Stimulated activated CD8-positive, alpha-beta memory T cell treated with anti-CD3 and anti-CD28 coated beads, Interleukin-4, amount 100 ng/mL, for 48 hours (primary cell): Measurements from ENCODE around the gene TXNRD3.

Experiments used
- DNase-seq: peaks from one replicate; pipeline ENCODE4 v3.0.0-alpha.2; 2020

Gene TXNRD3

DNA sequence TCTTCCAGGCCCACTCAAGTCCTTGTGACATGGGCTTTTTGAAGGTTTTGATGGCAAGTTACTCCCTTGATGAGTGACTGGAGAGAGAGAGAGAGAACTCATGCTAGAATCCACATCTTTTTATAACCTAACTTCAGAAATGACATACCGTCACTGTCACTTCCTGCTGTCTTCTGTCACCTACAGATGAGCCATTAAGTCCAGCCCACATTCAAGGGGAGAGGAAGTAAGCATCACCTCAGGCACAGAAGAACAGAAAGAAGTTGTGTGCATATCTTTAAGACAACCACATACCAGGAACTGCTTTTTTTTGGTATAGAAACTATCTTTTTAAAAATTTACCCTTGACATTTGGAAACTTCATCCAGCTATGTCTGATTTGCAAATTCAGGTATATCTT lies 16.6 kb upstream of the TXNRD3 start:
- no peak for DNase-seq

DNA sequence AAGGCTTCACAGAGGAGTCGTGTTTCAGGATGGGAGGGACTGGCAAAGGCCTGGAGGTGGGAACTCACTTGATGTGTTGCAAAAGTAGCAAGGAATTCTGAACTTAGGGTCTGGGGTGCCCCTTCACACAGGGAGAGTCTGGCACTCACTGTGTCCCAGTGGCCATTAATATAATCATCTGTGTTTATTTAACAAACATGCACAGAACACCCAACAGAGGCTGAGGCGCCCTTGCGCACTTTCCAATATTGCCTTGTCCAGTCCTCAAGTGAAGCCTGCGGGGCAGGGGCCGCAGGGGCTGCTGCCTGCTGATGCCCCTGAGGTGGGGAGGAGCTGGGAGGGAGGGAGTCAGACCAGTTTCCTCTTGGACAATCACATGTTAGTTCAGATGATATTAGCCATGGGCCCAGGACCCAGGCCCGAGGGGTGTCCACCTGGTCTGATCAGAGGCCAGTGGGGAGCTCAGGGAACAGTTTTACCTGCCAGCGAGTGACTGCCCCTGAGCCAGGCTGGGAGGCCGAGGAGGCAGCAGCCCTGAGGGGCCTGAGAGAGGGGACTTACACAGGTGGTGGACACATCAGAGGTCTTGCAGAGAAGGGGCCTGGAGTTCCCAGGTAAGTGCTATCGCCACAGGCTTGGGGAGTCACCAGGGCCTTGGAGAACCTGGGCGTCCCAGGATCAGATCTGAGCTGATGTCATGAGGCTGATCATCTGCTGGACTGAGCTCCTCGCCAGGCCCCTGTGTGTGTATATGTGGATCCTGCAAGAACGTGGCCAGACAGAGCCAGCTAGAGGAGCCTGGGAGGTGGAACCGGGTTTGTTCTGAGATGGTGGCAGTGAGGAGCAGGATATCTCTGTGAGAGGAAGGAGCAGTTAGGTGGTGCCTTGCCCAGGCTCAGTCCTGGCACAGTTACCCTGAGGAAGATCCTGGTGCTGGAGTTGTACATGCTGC lies 13.8 kb upstream of the TXNRD3 start:
- DNase-seq = no peak

DNA sequence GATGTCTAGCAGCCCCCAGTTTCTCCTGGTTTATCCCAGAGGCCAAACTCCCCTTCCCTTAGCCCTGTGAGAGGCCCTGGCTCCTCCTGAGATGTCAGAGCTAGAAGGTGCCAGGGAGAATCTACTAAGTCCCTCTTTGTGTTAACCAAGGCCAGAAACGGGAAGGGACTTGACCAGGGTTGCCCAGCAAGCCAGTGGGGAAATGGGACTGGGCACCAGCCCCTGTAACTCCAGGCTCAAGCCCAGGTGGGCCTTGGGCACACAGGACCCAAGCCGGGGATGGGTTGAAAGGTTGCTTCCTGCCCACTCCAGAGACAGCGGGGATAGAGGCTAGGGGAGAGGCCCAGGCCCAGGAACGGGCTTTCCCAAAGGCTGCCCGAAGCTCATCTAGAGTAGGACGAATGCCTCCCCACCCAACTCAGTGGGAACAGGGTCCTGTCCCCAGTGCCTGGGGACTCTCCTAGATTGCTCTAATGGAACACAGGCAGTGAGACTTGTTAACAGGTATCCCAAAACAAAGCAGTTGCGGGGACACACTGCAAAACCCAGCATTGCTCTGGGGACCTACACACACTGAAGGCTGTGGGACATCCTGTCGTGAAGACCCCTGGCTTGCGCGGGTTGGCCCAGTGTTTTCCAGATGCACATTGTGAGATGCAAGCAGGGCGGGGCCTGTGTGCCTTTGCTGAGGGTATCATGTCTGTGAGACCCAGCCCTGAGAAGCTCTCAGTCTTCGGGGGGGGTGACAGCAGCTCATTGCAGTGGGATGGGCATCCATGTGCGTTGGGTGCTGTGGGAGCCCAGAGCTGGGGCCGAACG lies 12.9 kb upstream of the TXNRD3 start:
- DNase-seq = no peak

DNA sequence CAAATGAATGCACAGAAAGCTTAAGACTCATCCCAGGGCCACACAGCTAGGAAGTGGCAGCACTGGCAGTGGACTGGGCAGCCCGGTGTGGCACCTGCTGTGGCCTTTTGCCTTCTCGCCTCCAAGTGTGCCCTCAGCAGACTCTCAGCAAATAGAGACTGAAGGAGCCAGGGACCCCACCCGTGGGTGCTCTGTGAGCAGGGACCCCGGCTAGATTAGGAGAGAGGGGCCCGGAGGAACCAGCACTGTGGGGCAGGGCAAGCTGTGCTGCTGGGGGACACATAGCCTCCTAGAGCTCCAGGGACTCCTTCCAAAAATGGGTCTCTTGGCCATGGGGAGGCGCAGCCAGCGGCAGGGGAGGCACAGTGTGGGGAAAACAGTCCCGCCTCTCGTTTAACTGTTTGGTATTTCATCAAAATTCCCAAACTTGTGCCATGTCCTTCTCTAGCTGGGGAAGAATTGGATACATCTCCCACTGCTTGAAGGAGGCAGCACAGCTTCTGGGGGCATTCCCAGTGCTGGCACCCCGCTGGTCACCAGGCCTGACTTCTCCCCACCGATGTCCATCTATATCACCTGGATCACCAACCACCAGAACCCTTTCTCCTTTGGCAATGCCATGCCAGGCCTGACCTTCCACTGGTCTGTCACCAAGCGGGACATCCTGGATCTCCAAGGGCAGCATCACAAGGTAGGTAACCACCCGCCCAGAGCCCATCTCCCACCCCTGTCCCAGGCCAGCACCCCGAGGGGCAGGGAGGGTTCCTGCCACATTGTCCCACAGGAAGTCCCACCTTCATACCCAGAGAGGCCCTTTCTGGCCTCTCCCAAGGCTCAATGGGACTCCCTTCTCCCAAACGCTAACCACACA lies 12.0 kb upstream of the TXNRD3 start:
- no peak for DNase-seq

DNA sequence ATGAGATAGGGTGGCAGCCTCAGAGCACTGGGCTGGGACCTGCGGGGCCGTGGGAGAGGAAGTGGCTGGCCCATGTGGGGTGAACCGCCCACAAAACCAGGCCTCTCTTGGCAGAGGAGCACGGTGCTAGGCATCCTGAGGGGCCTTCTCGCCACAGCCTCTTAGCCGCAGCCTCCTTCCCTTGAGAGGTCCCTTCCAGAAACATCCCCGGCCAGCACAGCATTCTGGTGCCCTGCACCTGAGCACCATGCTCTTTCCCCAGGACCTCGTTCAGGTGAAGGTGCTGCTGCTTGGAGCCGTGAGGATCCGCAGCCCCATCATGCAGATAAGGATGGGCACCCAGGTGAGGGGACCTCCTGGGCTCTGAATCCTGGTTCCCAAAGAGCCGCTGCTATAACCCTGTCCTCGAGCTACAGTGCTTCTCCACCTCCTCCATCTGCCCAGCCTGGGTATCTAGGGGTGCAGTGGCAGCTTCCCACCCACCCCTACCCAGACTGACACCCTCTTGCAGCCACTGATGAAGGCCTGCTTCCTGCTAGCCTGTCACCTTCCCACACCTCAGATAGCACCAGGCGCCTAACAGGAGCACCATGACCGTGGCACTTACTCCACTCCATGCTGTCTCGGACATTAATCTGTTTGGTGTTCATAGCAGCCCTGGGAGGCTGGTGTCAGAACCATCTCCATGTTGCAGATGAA lies 11.2 kb upstream of the TXNRD3 start:
- no peak for DNase-seq

DNA sequence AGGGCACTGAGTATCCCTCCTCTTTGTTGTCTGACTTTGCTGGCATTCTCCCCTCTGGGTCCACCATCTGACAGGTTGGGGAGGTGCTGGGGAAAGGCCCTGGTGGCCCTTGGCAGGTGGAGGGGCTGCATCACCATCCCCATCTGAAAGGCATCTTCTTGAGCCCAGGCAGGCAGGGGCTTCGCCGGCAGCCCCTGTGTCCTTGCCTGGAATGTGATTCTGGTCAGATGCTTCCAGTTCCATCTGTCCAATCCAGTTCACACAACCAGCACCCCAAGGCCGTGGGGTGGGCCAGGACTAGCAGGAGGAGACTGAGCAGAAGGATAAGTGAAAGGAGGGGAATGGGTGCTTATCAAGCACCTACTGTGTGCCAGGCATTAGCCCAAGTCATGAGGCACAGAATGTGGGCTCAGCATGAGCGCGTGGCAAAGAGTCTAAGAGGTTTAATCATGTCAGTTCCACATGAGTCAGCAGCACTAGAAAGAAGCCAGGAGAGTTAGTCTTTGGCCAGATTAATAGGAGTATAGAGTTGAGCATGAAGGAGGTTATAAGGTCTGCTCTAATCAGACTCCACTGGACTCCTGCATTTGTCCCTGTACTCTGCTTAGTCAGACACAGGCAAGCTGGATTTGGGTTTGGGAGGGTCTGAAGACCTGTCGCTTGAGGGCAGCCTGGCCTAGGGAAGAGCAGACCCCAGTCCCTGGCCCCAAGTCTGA lies 10.5 kb upstream of the TXNRD3 start:
- DNase-seq = no peak

DNA sequence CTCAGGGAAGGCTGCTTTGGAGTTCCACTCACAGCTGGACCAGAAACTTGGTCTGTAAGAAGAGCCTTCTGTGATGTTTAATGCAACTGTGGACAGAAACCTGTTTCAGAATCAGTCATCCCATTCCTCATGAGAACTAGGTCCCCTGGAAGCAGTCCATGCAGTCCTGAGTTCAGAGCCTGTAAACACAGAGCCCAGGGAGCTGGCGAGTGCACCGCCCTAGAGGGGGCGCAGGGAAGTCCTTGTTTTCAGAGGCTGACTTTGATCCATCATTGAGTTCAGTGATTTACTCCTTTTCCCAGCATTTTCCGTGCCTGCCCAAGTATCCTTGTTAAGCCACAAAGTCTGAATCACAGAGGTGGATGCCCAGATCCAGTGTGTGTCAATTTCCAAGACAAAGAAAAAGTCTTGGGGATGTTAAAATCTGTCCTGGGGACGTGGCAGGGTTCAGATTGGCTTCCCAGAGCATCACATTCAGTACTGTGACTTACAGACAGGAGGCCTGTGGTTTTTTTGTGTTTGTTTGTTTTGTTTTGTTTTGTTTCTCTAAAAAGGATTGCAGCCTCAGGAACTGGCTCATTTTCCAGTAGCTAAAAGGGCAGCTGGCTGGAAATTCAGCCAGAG lies 9.8 kb upstream of the TXNRD3 start:
- DNase-seq = no peak

DNA sequence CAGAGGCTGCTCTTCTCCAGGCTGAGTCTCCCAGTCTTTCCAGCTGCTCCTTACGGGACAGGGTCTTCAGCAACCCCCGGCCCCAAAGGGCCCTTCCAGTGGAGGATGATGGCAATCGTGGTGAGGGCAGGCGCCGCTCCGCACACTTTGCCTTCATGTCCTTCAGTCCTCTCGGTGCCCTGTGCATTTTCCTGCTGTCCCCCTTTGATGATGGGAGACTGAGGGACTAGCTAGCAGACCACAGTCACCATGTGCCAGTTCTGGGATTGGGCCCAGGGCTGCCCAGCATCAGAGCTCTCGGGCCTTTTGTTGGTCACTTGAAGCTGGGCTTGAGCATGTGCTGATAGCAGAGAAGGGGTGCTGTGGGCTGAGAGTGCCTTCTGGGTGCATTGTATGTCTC lies 8.8 kb upstream of the TXNRD3 start:
- no peak for DNase-seq

DNA sequence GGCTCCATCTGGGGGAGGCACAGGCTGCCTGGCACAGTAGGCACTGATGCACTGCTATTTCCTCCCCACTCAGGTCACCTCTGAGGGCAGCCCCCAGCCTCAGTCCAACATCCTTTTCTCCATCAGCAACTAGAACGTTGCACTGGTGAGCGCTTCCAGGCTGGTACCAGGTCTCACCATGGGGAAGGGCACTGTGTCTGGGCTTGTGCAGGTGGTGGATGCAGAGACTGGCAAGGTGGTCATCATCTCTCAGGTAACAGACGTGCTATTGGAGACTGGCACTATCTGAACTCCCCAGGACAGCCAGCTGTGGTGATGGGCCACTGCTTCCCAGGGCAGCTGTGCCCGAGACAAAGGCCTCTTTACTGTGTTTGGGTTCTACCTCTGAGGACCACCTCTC lies 8.3 kb upstream of the TXNRD3 start:
- no peak for DNase-seq

DNA sequence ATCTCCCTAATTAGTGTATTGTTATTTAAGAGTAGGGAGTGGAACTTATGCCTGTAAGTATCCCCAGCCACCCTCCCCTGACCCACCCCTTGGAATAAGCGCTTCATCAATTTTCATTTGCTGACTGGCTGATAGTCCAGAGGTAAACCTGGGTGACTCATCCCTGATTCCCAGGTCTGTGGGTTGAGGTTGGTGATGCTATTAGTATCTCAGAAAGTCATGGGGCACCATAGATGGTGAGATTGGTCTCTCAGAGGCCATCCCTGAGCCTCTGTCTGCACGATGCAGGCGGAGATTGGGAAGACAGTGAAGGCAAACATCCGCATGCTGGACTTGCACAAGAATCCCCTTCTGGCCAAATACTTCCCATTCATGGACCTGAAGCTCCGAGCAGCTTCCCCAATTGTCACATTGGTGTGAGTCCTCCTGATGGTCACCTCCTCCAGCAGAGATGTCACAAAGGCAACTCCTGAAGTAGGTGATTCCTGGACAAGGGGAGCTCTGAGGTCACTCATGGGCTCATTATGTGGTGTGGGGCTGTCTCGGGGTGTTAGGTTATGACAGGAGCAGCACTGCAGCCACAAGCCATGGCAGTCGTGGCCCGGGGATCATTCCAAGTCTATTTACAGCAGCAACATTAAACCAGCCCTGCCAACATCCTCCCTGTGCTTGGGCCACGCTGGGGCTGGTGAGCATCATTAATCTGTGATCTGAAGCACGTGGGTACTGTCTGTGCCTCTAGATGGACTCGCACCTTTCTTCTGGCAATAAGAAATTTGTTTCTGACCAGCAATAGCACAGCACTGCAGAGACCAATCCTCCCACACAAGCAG lies 6.8 kb upstream of the TXNRD3 start:
- DNase-seq = no peak

DNA sequence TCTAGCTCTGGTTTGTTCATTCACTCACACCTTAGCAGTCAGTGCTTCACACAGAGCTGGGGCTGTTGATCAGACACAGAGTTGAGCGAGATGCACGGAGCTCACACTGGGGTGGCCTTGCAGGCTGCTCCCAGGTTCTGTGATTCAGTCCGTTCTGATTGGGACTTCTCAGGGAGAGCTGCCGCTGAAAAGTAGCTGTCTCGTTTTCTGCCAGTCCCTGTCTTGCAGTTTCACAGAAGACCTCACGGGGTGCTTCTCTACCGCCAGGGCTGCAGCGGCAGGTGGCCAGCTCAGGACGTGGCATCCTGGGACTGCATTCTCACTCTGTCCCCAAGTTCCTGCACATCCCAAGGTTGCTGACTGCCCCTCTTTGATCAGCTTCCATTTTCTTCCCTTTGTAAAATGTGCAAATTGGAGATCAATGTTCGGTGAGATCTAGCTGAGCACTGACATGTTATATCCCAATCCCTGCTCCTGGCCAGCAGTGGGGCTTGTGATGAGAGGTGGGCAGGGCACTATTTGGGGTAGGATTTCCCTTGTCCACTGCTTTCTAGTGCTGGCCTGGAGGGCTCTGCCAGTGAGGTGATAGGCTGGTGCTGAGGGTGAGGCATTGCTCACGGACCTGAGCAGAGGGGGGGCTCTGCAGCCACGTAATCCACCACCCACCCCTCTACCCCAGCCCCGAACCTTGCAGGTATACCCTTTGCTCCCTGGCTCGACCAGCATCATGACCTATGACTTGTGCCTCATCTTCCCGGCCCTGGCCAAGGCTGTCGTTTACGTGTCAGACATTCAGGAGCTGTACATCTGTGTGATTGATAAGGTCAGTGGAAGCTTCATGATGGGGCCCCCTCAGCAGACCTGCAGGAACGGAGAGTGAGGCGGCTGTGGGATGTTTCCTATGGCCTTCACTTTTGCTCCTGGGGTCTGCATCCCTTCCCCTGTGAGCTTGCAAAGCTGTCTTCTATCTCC lies 5.3 kb upstream of the TXNRD3 start:
- no peak for DNase-seq

DNA sequence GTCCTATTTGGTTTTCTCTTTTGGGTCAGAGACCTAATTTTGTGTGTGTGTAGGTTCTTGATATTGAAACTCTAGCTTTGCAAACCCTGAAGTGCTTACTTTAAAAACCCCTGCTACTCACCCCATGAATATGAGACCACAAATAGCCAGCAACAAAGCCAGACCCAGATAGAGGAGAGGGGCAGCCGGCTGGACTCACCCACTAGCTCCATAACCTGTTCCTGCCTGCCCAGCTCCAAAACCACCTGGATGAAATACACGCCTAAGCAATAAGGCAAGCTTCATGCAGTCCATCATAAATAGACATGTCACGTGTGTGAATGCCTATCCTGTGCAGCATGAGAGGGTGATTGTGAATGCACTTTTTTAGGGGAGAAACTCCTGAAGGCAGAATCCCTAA lies 3.7 kb upstream of the TXNRD3 start:
- DNase-seq = no peak

DNA sequence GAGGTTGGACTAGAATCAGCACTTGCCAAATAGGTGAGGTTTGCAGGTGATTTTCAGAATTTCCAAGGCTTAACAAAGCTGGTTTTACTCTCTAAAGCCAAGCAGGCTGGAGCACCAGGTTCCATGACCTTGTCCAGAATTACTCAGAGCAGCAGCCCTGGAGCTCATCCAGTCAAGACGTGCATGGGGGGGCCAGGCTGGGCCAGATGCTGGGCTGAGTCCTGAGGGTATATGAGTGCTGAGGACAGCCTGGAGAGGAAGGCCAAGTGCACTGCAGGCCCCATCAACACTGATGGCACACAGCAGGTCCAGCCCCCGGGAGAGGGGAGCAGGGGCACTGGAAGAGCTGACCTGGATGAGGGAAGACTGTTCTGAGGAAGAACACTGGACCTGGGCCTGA lies 3.0 kb upstream of the TXNRD3 start:
- no peak for DNase-seq

DNA sequence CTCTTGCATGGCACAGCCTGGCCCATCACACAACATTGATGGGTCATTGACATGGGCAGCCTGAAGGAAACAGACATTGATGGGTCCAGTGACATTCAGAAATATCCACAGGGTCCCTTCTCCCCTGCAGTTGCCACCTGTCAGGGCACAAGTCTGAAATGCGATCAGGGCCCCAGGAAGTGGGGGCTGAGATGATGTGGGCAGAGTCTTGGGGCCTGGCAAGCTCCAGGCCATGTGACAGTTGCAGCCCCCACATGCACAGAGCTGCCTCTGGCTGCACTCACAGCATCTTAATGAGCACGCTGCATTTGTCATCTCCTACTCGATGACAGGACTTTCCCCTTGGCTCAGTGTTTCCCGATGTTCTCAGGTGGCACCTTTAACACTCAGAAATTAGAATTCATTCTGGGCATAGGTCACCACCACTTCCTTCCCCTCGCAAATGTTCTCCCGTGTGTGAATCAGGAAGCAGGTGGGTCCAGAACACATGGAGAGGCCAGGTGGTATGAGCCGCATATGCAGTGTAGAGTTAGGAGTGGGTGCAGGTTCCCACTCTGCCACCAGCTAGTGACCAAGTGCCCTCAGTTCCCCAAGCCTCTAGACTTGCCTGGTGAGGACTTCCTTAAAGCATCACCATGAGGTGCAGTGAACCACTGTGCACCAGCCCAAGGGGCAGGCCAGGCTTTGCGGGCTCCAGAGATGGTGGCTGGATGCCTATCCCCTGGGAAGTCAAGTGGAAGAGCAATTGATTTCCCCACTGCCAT lies 1.6 kb upstream of the TXNRD3 start:
- DNase-seq = no peak

DNA sequence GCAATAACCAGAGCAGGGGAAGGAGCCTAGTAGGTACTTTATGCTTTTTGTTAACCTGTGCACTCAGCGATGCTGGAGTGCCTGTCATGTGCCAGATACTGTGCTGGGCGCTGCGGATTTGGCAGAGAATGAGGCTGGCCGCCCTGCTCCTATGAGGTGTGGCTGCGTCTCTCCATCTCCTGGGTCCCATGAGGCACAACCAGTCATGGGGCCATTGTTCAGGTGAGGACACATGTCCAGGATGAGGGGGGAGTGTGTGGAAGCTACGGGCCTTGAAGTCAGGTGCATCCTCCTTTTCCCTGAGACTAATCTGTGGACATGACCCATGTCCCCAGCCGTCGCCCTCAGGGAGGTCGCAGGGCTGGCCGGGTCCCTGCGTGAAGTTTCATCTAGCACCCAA lies 963 bp upstream of the TXNRD3 start:
- no peak for DNase-seq

DNA sequence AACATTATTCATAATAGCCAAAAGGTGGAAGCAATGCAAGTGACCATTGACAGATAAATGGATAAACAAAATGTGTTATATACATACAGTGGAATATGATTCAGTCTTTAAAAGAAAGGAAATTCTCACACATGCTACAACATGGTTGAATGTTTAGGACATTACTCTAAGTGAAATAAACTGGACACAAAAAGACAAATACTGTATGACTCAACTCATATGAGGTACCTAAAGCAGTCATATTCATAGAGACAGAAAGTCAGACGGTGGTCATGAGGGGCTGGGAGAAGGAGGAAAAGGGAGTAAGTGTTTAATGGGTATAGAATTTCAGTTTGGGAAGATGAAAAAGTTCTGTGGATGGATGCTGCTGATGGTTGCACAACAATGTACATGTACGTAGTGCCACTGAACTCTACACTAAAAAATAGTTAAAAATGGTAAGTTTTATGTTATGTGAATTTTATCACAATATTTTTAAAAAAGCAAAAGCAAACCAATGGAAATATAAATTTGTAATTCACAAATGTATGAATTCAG lies 5.3 kb downstream of the TXNRD3 start:
- DNase-seq = no peak

DNA sequence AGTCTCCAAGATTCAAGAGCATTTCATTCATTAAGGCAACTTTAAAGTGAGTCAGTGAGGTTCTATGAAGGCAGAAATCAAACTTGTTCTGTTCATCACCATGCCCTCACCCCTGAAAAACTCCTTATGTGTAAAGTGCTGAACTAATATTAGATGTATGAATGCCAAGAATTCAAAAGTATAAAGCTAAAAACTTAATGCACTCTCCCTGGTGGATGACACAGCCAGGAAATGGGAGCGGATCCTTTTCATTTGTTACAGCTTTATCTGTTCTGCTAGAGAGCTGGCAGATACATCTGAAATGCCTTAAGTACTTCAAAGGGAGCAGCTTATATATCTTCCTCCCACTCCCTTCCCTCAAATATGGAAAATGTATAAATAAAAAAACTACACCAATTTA lies 8.2 kb downstream of the TXNRD3 start:
- no peak for DNase-seq

DNA sequence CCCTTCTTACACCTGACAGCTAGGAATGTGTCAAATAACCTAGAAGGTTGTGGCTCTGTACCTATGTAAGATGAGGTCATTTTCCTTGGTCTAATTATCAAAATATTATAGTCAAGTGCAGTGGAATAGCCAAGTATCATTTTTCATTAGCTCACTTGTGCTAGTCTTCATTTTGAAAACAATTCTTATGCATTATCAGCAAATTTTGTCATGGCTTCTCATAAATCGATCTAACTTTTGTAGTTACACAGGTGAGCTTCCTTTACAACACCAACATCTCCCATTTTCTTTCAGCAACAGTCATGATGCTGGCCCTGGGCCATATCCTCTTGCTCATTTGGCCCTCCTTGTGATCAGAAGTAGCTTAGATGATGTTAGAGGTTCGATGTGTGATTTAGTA lies 10.3 kb downstream of the TXNRD3 start:
- no peak for DNase-seq
